MM.1S (cell line): ENCODE results near the gene ELL.

Source experiments
- DNase-seq: peaks from one replicate; pipeline ENCODE4 v3.0.0-alpha.2; 2015
- H2AFZ ChIP-seq: fragments of 300-600 bp; sonication (generic); 2 replicates; pipeline ENCODE4 v1.6.0; 2016; ENCODE audit warnings: antibody characterized with exemption, low read length
- H3F3A ChIP-seq: fragments of 300-600 bp; sonication (generic); 2 replicates; pipeline ENCODE4 v1.6.1; 2016; ENCODE audit warnings: mild to moderate bottlenecking, antibody characterized with exemption, low read length, moderate library complexity, mixed read lengths; ENCODE audit not compliant: insufficient read depth
- H3K27ac ChIP-seq: fragments of 300-600 bp; sonication (generic); 2 replicates; pipeline ENCODE4 v1.5.1; 2016; ENCODE audit warnings: mild to moderate bottlenecking, low read length
- H3K27me3 ChIP-seq: fragments of 300-600 bp; sonication (generic); replicated peaks from 2 replicates; pipeline ENCODE4 v1.6.0; 2016; ENCODE audit warnings: low read length; ENCODE audit not compliant: insufficient read depth
- H3K36me3 ChIP-seq: fragments of 300-600 bp; sonication (generic); replicated peaks from 2 replicates; pipeline ENCODE4 v1.6.1; 2016; ENCODE audit warnings: mild to moderate bottlenecking, low read length, mixed read lengths; ENCODE audit not compliant: insufficient read depth
- H3K4me1 ChIP-seq: fragments of 300-600 bp; sonication (generic); 2 replicates; pipeline ENCODE4 v1.6.1; 2016; ENCODE audit warnings: low read length, mixed read lengths
- H3K4me2 ChIP-seq: fragments of 300-600 bp; sonication (generic); 2 replicates; pipeline ENCODE4 v1.6.0; 2016; ENCODE audit warnings: low read depth, low read length
- H3K4me3 ChIP-seq: fragments of 300-600 bp; sonication (generic); 2 replicates; pipeline ENCODE4 v1.5.1; 2016; ENCODE audit warnings: low read length, mixed read lengths
- H3K79me2 ChIP-seq: fragments of 300-600 bp; sonication (generic); 2 replicates; pipeline ENCODE4 v1.6.1; 2016; ENCODE audit warnings: mixed run types, low read length, mixed read lengths
- H3K9ac ChIP-seq: fragments of 300-600 bp; sonication (generic); 2 replicates; pipeline ENCODE4 v1.6.1; 2016; ENCODE audit warnings: low read length, mixed read lengths
- H3K9me2 ChIP-seq: fragments of 300-600 bp; sonication (generic); replicated peaks from 2 replicates; pipeline ENCODE4 v1.6.1; 2016; ENCODE audit warnings: mild to moderate bottlenecking, low read length, mixed read lengths; ENCODE audit not compliant: insufficient read depth
- H3K9me3 ChIP-seq: fragments of 300-600 bp; sonication (generic); replicated peaks from 2 replicates; pipeline ENCODE4 v1.6.1; 2016; ENCODE audit warnings: mild to moderate bottlenecking, low read length, mixed read lengths; ENCODE audit not compliant: insufficient read depth
- H4K20me1 ChIP-seq: fragments of 300-600 bp; sonication (generic); 2 replicates; pipeline ENCODE4 v1.6.1; 2016; ENCODE audit warnings: mild to moderate bottlenecking, low read length, moderate library complexity, mixed read lengths; ENCODE audit not compliant: insufficient read depth
- EZH2 ChIP-seq: fragments of 300-600 bp; sonication (generic); optimal IDR thresholded peaks from 2 replicates; pipeline ENCODE3; 2017; ENCODE audit warnings: low read depth, mild to moderate bottlenecking, antibody characterized with exemption, low read length, mixed read lengths
- EZH2phosphoT487 ChIP-seq: fragments of 300-600 bp; sonication (generic); IDR thresholded peaks from 2 replicates; pipeline ENCODE4 v1.6.1; 2018; ENCODE audit warnings: antibody characterized with exemption, low read length
- TF ChIP-seq, protein P1 (sequence below): fragments of 300-600 bp; sonication (generic); IDR thresholded peaks from 2 replicates; pipeline ENCODE4 v1.5.1; 2016; ENCODE audit warnings: antibody characterized with exemption, low read length, mixed read lengths

ELL gene

GRCh38 chr19:18427743-18428113 lies 94.1 kb downstream of the ELL start:
- no peak for DNase-seq
- no peaks in the 10 kb centered on the region for H3F3A ChIP-seq
- no peaks in the 10 kb centered on the region for H3K9me2 ChIP-seq
- no peaks in the 10 kb centered on the region for H3K9me3 ChIP-seq
- no peak overlapping the region for H2AFZ ChIP-seq
- TF ChIP-seq, protein P1, sequence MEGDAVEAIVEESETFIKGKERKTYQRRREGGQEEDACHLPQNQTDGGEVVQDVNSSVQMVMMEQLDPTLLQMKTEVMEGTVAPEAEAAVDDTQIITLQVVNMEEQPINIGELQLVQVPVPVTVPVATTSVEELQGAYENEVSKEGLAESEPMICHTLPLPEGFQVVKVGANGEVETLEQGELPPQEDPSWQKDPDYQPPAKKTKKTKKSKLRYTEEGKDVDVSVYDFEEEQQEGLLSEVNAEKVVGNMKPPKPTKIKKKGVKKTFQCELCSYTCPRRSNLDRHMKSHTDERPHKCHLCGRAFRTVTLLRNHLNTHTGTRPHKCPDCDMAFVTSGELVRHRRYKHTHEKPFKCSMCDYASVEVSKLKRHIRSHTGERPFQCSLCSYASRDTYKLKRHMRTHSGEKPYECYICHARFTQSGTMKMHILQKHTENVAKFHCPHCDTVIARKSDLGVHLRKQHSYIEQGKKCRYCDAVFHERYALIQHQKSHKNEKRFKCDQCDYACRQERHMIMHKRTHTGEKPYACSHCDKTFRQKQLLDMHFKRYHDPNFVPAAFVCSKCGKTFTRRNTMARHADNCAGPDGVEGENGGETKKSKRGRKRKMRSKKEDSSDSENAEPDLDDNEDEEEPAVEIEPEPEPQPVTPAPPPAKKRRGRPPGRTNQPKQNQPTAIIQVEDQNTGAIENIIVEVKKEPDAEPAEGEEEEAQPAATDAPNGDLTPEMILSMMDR, result no peak
- H3K27me3 ChIP-seq, result peaks cover 2% of the 10 kb centered on the region; the same call in 1 of the 2 replicates
- H3K4me2 ChIP-seq, result no peak overlapping the region
- H3K27ac ChIP-seq, result no peak overlapping the region
- H3K4me3 ChIP-seq, result no peak overlapping the region
- H3K79me2 ChIP-seq, result no peaks in the 10 kb centered on the region
- peaks cover 4% of the 10 kb centered on the region; the same call in 1 of the 2 replicates for H3K4me1 ChIP-seq
- H3K36me3 ChIP-seq, result no peaks in the 10 kb centered on the region
- no peak overlapping the region for H3K9ac ChIP-seq
- no peaks in the 10 kb centered on the region for H4K20me1 ChIP-seq

DNA sequence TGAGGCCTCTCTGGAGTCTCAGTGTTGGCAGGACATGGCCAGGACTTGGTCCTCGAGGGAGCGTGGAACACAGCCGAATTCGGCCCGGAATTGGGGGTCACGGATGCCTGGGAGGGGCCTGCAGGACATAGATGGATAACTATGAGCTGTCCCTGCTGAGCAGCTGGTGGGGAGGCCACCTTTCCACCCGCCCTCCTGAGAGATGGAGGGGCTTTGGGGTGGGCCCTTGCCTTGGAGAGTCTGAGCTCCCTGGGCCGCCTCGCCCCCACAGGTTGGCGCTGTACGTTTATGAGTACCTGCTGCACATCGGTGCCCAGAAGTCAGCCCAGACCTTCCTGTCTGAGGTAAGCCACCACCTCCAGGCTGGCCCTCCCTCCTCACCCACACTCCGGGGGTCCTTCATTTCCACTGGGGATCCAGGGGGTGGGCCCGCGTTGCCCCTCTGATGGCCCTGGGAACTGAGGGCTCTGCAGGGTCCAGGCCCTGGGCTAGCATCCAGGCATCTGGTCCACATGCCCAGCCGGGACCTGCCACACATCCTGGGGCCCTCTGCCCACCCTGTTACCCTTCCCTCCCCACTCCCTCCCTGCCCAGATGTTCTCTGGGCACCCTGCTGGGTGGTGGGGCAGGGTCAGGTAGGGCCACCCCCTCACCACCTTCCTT lies 94.7 kb downstream of the ELL start:
- no peaks in the 10 kb centered on the region for H3K79me2 ChIP-seq
- H3K4me3 ChIP-seq, result no peak overlapping the region
- H3F3A ChIP-seq, result no peaks in the 10 kb centered on the region
- DNase-seq, result no peak
- no peaks in the 10 kb centered on the region for H3K36me3 ChIP-seq
- no peak overlapping the region for H3K27ac ChIP-seq
- no peak overlapping the region for H3K9ac ChIP-seq
- no peak overlapping the region for H3K4me2 ChIP-seq
- H3K4me1 ChIP-seq, result peaks cover 4% of the 10 kb centered on the region; the same call in 1 of the 2 replicates
- H3K9me2 ChIP-seq, result no peaks in the 10 kb centered on the region
- H3K27me3 ChIP-seq, result no peaks in the 10 kb centered on the region
- no peak for TF ChIP-seq EZH2
- TF ChIP-seq, protein P1, result no peak
- TF ChIP-seq EZH2phosphoT487, result no peak
- H2AFZ ChIP-seq, result no peak overlapping the region
- no peaks in the 10 kb centered on the region for H4K20me1 ChIP-seq
- no peaks in the 10 kb centered on the region for H3K9me3 ChIP-seq

DNA sequence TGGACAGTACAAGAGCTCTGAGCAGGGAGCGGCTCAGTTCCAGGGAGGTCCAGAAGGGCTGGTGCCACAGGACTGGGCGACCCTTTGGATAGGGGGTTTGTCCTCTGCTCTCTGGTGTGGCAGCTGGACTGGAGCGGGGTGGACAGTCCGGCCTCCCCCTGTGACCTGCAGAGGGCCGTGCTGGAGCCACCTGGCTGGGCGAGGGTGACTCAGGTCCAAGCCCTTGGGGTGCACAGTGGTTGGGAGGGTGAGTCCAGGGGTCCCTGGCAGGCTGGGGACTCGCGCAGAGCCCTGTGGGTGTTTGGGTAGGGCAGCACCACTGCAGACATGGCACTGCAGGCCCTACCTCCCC lies 95.5 kb downstream of the ELL start:
- no peak overlapping the region for H3K27ac ChIP-seq
- no peak for DNase-seq
- no peaks in the 10 kb centered on the region for H3F3A ChIP-seq
- H3K27me3 ChIP-seq, result no peaks in the 10 kb centered on the region
- no peaks in the 10 kb centered on the region for H3K9me3 ChIP-seq
- H3K9me2 ChIP-seq, result no peaks in the 10 kb centered on the region
- no peak overlapping the region for H3K4me3 ChIP-seq
- H4K20me1 ChIP-seq, result no peaks in the 10 kb centered on the region
- no peak overlapping the region for H2AFZ ChIP-seq
- H3K36me3 ChIP-seq, result no peaks in the 10 kb centered on the region
- no peak overlapping the region for H3K9ac ChIP-seq
- H3K79me2 ChIP-seq, result no peaks in the 10 kb centered on the region
- TF ChIP-seq EZH2phosphoT487, result no peak
- TF ChIP-seq EZH2, result no peak
- TF ChIP-seq, protein P1, result no peak
- H3K4me1 ChIP-seq, result peaks cover 4% of the 10 kb centered on the region; the same call in 1 of the 2 replicates
- H3K4me2 ChIP-seq, result no peak overlapping the region
